Astrocyte of the cerebellum (primary cell): Measurements from ENCODE around the gene PDS5B.

ENCODE experiments used
- DNase-seq: peaks from one replicate; pipeline ENCODE4 v3.0.0-alpha.2; 2011; ENCODE audit warnings: low read depth
- H3K4me3 ChIP-seq: 2 replicates; pipeline ENCODE4 v1.5.1; 2011; ENCODE audit warnings: mild to moderate bottlenecking, low read depth, low read length, moderate library complexity
- in situ Hi-C: cut with HindIII; loops from 2 replicates; pipeline ENCODE4 v1.10.0; 2017; ENCODE audit warnings: low sequenced_read_pairs
- TF ChIP-seq, protein P1 (sequence below): IDR thresholded peaks from 2 replicates; pipeline ENCODE4 v1.5.1; 2012; ENCODE audit warnings: low read length, low read depth, moderate library complexity, mild to moderate bottlenecking; ENCODE audit errors: missing control alignments

The PDS5B gene

DNA sequence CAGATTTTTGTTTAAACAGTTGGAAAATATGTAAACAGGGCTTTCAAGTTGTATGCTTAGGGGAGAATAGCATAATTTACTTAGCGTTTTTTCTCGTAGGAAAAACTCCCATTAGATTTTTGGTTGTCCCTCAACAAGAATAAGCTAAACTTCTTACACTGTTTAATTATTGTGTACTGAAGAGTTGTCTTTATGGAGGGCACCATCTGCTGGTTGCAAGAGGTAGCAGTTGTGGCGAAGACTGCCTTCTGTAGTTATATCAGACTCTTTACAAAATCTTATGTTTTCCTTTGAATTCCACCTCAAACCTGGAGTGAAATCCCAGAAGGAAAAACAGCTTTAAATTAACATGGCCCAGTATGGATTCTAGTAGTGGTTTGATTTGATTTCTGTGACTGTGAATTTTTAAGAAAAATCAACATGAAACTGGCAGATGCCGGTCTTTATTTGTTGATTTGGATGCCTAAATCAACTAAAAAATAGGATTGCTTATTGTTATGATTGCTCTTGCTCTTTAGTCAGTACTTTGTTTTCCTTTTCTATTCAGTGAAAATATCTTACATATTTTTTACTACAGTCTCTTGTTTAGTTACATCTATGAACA, 53.4 kb downstream of the PDS5B start:
- TF ChIP-seq, protein P1, sequence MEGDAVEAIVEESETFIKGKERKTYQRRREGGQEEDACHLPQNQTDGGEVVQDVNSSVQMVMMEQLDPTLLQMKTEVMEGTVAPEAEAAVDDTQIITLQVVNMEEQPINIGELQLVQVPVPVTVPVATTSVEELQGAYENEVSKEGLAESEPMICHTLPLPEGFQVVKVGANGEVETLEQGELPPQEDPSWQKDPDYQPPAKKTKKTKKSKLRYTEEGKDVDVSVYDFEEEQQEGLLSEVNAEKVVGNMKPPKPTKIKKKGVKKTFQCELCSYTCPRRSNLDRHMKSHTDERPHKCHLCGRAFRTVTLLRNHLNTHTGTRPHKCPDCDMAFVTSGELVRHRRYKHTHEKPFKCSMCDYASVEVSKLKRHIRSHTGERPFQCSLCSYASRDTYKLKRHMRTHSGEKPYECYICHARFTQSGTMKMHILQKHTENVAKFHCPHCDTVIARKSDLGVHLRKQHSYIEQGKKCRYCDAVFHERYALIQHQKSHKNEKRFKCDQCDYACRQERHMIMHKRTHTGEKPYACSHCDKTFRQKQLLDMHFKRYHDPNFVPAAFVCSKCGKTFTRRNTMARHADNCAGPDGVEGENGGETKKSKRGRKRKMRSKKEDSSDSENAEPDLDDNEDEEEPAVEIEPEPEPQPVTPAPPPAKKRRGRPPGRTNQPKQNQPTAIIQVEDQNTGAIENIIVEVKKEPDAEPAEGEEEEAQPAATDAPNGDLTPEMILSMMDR, result peak; percentile 84
- in situ Hi-C loops, result no loop called here
- DNase-seq, result peak; percentile 49

DNA sequence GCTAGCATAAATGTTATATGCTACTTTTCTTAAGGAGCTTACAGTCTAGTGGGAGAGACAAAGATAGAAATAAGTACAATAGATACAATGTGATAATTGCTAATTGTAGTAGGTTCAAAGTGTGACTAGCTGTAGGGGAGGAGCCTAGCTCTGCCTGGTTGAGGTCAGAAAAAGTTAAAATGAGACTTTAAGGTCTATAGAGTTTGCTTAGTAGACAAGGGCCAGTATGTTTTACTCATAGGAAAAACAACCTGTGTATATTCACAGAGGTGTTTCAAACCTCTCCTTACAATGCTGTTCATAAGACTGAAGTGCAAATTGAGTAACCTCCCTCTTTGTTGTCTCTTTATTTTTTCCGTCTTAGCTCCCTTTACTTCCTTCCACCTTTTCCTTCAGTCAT, 56.1 kb downstream of the PDS5B start:
- no peak overlapping the region for H3K4me3 ChIP-seq
- no peak for DNase-seq
- in situ Hi-C loops, result no loop called here
- TF ChIP-seq, protein P1, result no peak

More for the DNA sequence above, 53.4 kb downstream of the PDS5B start:
- no peak overlapping the region for H3K4me3 ChIP-seq

DNA sequence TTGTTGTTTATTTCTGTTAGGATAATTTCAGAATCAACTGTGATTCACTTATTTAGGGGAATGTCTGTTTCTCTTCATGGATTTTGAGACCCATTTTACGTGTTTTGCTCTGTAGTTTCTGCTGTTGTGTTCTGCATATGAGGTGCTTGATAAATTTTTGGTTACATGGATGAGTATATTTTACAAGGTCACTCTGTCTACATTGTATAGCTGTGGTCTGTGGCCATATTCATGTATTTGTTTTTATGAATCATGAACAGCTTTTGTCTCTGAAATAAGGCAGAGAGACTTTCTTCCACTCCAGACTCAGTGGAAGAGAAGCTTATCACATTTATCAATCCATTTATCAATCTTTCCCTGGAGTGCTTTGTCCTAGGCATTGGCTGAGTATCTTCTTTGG, 56.6 kb downstream of the PDS5B start:
- DNase-seq, result no peak
- in situ Hi-C loops, result no loop called here
- TF ChIP-seq, protein P1, result no peak
- H3K4me3 ChIP-seq, result no peak overlapping the region

DNA sequence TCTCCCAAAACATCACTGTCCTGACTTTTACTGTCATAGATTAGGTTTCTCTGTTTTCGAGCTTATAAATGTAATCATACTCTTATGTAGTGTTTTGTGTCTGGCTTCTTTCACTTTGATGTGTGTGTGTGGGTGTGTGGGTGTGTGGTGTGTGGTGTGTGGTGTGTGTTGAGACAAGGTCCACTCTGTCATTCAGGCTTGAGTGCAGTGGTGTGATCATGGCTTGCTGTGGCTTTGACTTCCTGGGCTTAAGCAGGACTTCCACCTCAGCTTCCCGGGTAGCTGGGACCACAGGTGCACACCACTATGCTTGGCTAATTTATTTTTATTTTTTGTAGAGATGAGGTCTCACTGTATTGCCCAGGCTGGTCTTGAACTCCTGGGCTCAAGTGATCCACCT, 59.6 kb downstream of the PDS5B start:
- no peak overlapping the region for H3K4me3 ChIP-seq
- TF ChIP-seq, protein P1, result no peak
- no peak for DNase-seq
- in situ Hi-C loops, result no loop called here

DNA sequence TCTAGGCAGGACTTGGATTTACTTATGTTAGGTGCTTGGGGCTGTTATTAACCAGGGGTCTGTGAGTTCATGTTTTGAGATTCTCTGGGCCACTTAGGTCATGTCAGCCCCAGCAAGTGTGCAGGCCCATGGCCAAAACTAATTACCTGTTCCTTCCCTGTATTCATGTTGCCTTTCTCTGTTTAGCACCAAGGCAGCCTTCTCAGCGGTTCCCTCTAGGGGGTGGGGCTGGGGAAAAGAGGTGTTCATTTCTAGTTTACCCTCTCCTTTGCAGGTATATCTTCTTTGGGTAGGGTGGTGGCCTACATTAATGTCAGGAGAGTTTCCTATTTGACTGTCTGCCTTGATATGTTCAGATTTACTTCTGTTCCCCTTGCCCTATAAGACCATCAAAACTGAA, 61.7 kb downstream of the PDS5B start:
- DNase-seq, result no peak
- no peak overlapping the region for H3K4me3 ChIP-seq
- in situ Hi-C loops, result no loop called here
- TF ChIP-seq, protein P1, result no peak

DNA sequence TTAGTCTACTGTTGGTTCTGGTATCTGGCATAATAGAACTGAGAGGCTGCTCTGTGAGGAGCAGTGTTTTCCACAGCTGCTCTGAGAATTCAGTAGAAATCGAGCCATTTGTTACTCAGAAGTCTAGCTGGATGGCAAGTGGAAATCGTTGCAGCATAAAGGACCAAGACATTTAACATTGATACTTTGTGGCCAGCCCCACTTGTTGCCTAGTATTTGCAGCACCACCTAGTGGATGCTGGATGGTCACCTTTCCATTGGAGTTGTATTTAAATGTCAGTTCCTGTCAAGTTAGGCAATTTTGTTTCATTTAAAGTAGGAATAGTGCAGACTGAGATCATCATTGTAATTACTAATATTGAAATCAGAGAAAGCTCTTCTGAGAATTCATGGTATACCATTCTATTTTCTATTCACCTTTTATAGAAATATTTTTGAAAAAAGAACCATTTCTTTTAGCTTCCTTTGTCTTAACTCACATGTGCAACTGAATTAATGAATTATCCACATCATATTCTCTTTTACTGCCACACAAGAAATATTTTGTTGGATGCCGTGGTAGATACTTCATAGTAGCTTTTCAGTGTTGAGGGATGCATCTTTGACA, 64.6 kb downstream of the PDS5B start:
- DNase-seq, result peak; percentile 63
- no peak overlapping the region for H3K4me3 ChIP-seq
- in situ Hi-C loops, result no loop called here
- TF ChIP-seq, protein P1, result peak; percentile 82
